Posterior cingulate gyrus (tissue), 11 donors: ENCODE data around the gene VTCN1.

Experiments
- DNase-seq, 10 donors: peaks; one replicate each; pipeline versions ENCODE4 v3.0.0 to v3.0.0-alpha.2; 2020 to 2021; ENCODE audit warnings: mixed read lengths in 3 of 10
- intact Hi-C: fragments of 100-400 bp; cut with DNase I; formaldehyde crosslinking; loops from one replicate; pipeline ENCODE4 v1.15.1; 2023

The VTCN1 gene

DNA sequence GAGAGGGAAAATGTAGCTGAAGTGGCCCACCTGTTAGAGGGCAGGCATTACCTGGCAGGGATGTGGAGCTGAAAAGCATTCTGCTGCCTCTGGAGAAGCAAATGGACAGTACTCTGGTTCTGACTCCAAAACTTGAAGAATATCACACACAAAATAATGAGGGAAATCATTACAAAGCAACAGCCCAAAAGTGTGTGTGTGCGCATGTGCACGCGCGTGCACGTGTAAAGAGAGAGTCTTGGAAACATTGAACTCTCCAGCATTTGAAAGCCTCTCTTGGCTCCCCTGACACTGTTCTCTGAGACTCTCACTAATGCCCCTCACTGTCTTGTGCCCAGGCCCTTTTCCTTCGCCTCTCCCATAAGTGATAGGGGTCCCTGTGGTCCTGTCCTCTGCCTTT, 2.3 kb upstream of the VTCN1 start:
- intact Hi-C loops = no loop called here
- no peak for DNase-seq

DNA sequence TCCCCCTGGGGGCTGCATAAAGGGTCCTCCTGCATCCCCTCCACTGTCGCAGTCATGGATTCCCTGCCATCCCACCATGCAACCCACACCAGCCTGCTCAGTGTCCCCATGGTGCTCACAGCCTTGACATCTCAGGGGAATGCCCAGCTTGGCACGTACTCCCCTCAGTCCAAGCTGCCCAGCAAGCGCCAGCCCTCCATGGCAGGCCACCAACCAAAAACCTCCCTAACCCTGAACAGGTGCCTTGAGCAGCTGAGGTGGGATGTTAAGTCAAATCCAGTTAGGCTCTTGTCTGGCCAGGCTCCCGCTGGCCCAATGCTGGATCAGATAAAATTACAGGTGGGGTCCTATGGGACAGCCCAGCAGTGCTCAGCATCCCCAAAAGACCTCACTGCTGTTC, 341 bp downstream of the VTCN1 start:
- no peak for DNase-seq
- intact Hi-C loops = no loop called here

GRCh38 chr1:117209094-117209493, 1.6 kb downstream of the VTCN1 start:
- DNase-seq = no peak
- intact Hi-C loops = no loop called here

DNA sequence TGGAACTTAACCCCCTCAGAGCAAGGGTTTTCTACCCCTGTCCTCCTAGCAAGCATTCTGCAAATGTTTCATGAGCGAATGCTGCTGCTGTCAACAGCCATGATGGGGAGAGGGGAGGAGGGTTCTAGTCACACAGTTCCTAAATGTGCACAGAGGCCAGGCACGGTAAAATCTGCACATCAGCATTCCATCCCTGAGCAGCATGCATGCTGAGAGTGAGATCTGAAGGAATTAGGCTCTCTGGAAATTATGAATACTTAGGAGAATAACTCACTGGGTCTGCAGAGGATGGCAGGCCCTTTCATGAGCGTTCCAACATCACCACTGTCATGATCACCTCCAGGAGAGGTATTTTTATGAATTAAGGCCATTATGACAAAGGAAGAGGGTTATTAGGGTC, 2.1 kb downstream of the VTCN1 start:
- no peak for DNase-seq
- intact Hi-C loops = no loop called here

- intact Hi-C loops = no loop called here
- no peak for DNase-seq
Observed at GRCh38 chr1:117205368-117205767, 5.4 kb downstream of the VTCN1 start.

- intact Hi-C loops = no loop called here
Observed at GRCh38 chr1:117201808-117202207, 8.9 kb downstream of the VTCN1 start.

GRCh38 chr1:117198097-117198496, 12.6 kb downstream of the VTCN1 start:
- DNase-seq = no peak
- intact Hi-C loops = no loop called here

More at GRCh38 chr1:117201808-117202207, 8.9 kb downstream of the VTCN1 start:
- DNase-seq = no peak

- intact Hi-C loops = no loop called here
- no peak for DNase-seq
Observed at GRCh38 chr1:117189726-117190125, 21.0 kb downstream of the VTCN1 start.

DNA sequence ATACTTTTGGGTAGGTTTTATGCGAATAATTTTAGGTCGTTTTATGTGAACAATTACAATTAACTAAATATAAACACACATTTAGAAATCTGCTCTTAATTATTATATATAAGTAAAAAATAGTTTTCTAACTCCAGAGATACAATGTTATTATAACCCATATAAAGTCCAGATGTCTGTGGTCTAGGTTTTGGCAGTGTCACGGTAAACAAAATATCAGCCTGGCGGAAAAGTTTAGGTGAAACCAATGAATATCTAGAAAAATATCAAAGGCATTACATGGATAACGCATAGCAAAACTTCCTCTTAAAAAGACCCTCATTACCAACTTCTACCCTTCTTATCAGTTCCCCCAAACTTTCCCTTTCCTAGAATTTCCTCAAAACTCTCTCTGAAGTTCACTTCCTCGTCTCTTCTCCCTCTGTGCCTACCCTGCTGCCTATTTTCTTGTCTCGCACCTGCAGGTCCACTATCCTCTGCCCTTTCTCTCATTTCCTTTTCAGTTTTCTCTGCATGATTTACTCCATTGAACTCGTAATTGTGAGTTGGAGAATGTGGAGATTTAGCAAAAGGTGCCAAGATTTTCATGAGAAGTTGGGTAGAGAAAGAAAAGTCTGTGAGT, 21.8 kb downstream of the VTCN1 start:
- intact Hi-C loops = no loop called here
- DNase-seq = no peak

GRCh38 chr1:117188170-117188815, 22.4 kb downstream of the VTCN1 start:
- DNase-seq = no peak
- intact Hi-C loops = no loop called here

DNA sequence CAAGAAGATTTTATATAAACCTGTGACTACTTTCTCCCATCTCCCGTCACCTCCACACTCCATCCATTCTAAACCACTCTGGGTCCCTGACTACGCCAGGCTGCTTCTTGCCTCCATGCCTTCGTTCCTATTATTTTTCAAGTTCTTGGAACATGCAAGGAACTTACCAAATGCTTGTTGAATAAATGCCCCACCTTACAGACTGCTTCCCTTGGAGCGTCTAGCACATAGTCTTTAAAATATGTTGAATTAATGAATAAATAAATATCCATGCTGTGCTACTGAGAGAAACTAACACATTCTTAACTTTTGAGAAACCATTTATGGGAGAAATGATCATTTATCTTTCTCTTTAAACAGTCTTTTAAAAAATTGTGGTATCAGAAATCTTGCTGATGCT, 27.6 kb downstream of the VTCN1 start:
- intact Hi-C loops = no loop called here
- no peak for DNase-seq

GRCh38 chr1:117182319-117182718, 28.4 kb downstream of the VTCN1 start:
- no peak for DNase-seq
- intact Hi-C loops = no loop called here

DNA sequence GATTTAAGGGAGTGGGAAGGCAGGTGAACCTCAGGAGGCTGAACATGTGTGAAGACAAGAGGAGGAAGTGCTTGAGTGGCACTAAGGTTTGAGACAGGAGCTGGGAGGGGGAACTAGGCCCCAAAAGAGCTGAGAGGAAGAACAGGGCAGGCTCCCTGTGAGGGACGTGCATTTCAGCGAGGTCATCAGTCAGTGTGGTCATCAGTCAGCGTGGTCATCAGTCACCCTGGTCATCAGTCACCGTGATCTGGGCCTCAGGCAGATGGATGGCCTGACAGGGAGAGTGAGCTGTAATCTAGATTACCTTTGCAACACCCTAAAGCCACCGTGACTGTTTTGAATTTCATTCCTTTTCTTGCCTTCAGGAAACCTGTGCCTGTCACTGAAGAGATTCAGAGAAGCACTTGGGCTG, 29.1 kb downstream of the VTCN1 start:
- no peak for DNase-seq
- intact Hi-C loops = no loop called here

DNA sequence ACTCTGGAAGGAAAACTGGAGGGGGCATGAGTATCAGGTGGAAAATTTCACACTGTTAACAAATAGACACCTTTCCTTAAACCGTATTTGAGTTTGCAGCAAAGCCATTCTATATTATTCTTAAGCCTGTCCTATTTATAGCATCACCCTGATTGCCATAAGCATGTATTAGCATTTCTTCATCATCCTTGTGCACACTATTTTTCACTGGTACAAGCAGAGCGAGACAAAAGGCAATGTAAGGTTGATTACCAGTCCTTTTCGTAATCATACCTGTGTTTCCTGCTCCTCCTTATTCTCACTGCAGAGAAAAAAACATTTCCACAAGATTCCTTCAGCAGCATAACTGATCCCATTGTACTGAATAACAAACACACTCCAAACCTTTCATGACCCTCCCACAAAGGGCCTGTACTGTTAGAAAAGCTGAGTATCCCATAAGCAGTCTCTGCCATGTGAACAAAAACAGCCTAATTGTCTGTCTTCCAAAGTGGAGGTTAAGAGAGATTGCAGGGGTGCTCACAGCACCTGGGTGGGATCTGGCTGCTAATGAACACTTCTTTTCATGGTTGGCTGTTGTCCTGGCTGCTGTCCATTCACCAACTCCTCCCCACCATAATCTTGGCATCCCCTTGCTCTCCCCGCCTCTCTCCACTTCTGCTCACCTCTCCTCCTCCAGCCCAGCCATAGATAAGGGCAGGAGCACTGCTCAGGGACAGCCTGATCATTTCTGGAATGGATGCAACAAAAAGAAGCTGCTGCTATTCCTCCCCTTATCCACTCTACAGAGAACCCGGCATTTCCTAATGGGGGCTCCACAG, 30.4 kb downstream of the VTCN1 start:
- intact Hi-C loops = no loop called here
- DNase-seq = no peak

GRCh38 chr1:117179471-117179870, 31.3 kb downstream of the VTCN1 start:
- intact Hi-C loops = no loop called here
- DNase-seq = no peak

DNA sequence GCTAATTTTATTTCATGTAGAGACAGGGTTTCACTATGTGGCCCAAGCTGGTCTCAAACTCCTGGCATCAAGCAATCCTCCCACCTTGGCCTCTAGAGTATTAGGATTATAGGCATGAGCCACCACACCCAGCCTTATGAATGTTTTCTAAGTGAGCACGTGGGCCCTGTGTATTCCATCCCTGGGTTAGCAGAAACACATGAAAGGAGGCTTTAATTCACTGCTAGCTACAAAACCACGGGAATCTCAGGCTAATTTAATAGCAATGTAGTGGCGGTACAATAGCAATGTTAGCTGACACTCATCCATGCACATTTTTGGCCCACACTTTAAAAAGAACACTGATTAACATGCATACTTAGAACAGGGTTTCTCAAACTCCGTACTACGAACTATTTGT, 32.0 kb downstream of the VTCN1 start:
- no peak for DNase-seq
- intact Hi-C loops = no loop called here

- intact Hi-C loops = no loop called here
Observed at GRCh38 chr1:117177376-117177775, 33.4 kb downstream of the VTCN1 start.

GRCh38 chr1:117176579-117176978, 34.1 kb downstream of the VTCN1 start:
- DNase-seq = no peak
- intact Hi-C loops = no loop called here

More at GRCh38 chr1:117177376-117177775, 33.4 kb downstream of the VTCN1 start:
- no peak for DNase-seq

GRCh38 chr1:117174851-117175250, 35.9 kb downstream of the VTCN1 start:
- intact Hi-C loops = no loop called here
- DNase-seq = no peak

GRCh38 chr1:117173691-117174090, 37.0 kb downstream of the VTCN1 start:
- intact Hi-C loops = no loop called here
- no peak for DNase-seq

GRCh38 chr1:117173006-117173405, 37.7 kb downstream of the VTCN1 start:
- intact Hi-C loops = no loop called here
- DNase-seq = no peak
